Lower leg skin (tissue), 4 donors: ENCODE data around the gene BIRC6. TPM values are rescaled to one million over a fixed set of nuclear protein-coding genes. Genes with fewer than 3 reads are reported as not detected.
"Not testable (repeated sequence)": the region's sequence is repeated elsewhere in the genome, so short reads cannot be mapped to it uniquely, and the experiment has no call there.

Source experiments
- DNase-seq, 2 donors: peaks; one replicate each; pipeline ENCODE4 v3.0.0-alpha.2; 2019; ENCODE audit warnings: low spot score in 2 of 2
- H3K4me3 ChIP-seq: fragments of 200-600 bp; sonication (generic); 2 replicates; pipeline ENCODE4 v1.5.1; 2017; ENCODE audit warnings: mild to moderate bottlenecking, low read depth; ENCODE audit not compliant: poor library complexity, severe bottlenecking
- CTCF ChIP-seq, 3 donors: fragments of 450-650 bp; IDR thresholded peaks; one replicate each; pipeline ENCODE4 v1.5.1; 2016; ENCODE audit warnings: antibody characterized with exemption in 3 of 3, mild to moderate bottlenecking in 3 of 3, moderate library complexity in 2 of 3
- POLR2A ChIP-seq, 2 donors: fragments of 450-650 bp; IDR thresholded peaks; one replicate each; pipeline ENCODE4 v1.6.1; 2016 to 2017; ENCODE audit warnings: antibody characterized with exemption in 2 of 2, mild to moderate bottlenecking in 1 of 2, moderate library complexity in 1 of 2
- WGBS, 2 donors: methylation state at CpG; one replicate each; pipeline ENCODE4 v1.1.5; 2018; 5-methylcytosine and 5-hydroxymethylcytosine counted together
- intact Hi-C: fragments of 100-400 bp; cut with DNase I; formaldehyde crosslinking; loops from one replicate; pipeline ENCODE4 v1.15.0; 2023; ENCODE audit warnings: low total_unique reads
- total RNA-seq, 4 donors: library from RNA; depleted of rRNA; stranded (reverse); fragments of >200 nt; gene quantifications; one replicate each; pipeline ENCODE4 v1.1.0, GENCODE V29; 2016

Gene BIRC6
- total RNA-seq = 100 to 1,000 TPM in 2 of 4 donors, 10 to 100 TPM in 2; 70.3 to 146 (median 95.6) TPM

GRCh38 chr2:32356681-32357317, at the start of gene BIRC6:
TSS of gene BIRC6 (plus strand) at chr2:32357023. CDS start at chr2:32357162, 139 bp downstream.
- DNase-seq = peak; percentile 97 to 100
- intact Hi-C loops = no loop called here
- H3K4me3 ChIP-seq = peak within 1 kb of the TSS; percentile 98
- TF ChIP-seq POLR2A (IDR thresholded peaks at IDR 0.05) (no peak), CTCF (IDR thresholded peaks at IDR 0.05) (no peak)
- WGBS, 2 donors = 0 to 2% methylated on average over 27 to 54 of the region's 76 CpGs

DNA sequence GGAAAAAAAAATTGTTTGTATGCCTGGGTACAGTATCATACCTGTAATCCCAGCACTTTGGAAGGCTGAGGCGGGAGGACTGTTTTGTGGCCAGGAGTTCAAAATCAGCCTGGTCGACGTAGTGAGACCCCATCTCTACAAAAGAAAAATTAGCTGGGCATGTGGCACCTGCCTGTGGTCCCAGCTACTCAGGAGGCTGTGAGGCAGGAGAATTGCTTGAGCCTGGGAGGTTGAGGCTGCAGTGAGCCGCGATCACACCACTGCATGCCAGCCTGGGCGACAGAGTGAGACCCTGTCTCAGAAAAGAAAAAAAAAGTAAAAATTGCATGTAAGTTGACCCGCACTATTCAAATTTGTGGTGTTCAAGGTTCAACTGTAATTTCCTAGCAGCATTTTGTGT, 46.2 kb upstream of the BIRC6 start:
- 94 to 98% methylated on average over 7 of the region's 7 CpGs for WGBS, 2 donors
- intact Hi-C loops = no loop called here
- DNase-seq = no peak
- no peak overlapping the region for H3K4me3 ChIP-seq
- TF ChIP-seq POLR2A (IDR thresholded peaks at IDR 0.05) = no peak

GRCh38 chr2:32314886-32315285, 41.9 kb upstream of the BIRC6 start:
- WGBS, 2 donors = 97 to 100% methylated on average over 1 of the region's 1 CpG
- TF ChIP-seq CTCF (IDR thresholded peaks at IDR 0.05) (no peak), POLR2A (IDR thresholded peaks at IDR 0.05) (no peak)
- no peak for DNase-seq
- intact Hi-C loops = no loop called here
- H3K4me3 ChIP-seq = no peak overlapping the region

GRCh38 chr2:32328679-32329078, 28.1 kb upstream of the BIRC6 start:
- WGBS, 2 donors = 95 to 100% methylated on average over 1 of the region's 1 CpG
- intact Hi-C loops, DNase-seq: not testable (repeated sequence)

DNA sequence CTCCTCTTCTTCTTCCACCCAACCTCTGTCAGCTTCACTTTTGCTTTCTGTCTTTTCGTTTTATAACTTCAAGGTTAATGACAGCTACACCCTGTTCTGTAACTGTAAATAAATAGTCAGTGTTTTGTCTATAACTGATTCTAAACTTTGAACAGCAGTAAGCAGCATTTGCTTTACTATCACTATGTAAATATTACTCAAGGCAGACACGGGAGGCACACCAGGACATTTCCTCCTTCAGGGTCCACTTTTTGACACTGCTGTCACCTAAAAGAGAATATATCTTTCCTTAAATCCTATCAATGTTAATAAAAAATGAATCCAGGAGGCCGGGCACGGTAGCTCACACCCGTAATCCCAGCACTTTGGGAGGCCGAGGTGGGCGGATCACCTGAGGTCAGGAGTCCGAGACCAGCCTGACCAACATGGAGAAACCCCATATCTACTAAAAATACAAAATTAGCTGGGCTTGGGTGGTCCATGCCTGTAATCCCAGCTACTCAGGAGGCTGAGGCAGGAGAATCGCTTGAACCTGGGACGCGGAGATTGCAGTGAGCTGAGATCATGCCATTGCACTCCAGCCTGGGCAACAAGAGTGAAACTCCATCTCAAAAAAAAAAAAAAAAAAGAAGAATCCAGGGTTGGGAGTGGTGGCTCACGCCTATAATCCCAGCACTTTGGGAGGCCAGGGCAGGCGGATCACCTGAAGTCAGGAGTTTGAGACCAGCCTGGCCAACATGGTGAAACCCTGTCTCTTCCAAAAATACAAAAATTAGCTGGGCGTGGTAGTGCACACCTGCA, 27.4 kb upstream of the BIRC6 start:
- intact Hi-C loops, DNase-seq, H3K4me3 ChIP-seq: not testable (repeated sequence)
- WGBS, 2 donors = 92 to 96% methylated on average over 14 of the region's 14 CpGs

More at GRCh38 chr2:32328679-32329078, 28.1 kb upstream of the BIRC6 start:
- H3K4me3 ChIP-seq = not testable (repeated sequence)

GRCh38 chr2:32330136-32330535, 26.7 kb upstream of the BIRC6 start:
- no peak for TF ChIP-seq POLR2A (IDR thresholded peaks at IDR 0.05)
- no peak for TF ChIP-seq CTCF (IDR thresholded peaks at IDR 0.05)
- DNase-seq = no peak
- intact Hi-C loops = no loop called here
- H3K4me3 ChIP-seq = no peak overlapping the region
- WGBS, 2 donors = 75 to 77% methylated on average over 2 of the region's 2 CpGs

GRCh38 chr2:32342801-32343200, 14.0 kb upstream of the BIRC6 start:
- no peak overlapping the region for H3K4me3 ChIP-seq
- DNase-seq = no peak
- intact Hi-C loops = no loop called here
- 24 to 30% methylated on average over 2 of the region's 2 CpGs for WGBS, 2 donors
- TF ChIP-seq CTCF (IDR thresholded peaks at IDR 0.05) (no peak), POLR2A (IDR thresholded peaks at IDR 0.05) (no peak)

DNA sequence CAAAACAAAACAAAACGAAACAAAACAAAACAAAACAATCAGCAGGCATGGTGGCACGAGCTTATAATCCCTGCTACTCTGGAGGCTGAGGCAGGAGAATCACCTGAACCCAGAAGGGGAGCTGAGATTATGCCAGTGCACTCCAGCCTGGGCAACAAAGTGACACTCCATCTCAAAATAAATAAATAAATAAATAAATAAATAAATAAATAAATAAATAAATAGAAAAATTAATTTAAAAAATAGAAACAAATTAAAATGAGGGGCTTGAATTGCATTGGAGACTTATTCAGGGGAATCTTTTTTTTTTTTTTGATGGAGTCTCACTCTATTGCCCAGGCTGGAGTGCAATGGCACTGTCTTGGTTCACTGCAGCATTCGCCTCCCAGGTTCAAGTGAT, 6.0 kb upstream of the BIRC6 start:
- H3K4me3 ChIP-seq, DNase-seq, intact Hi-C loops: not testable (repeated sequence)
- WGBS, 2 donors = 85 to 98% methylated on average over 3 of the region's 3 CpGs
